GM19023 (cell line): Measurements from ENCODE around the gene IL1RAPL2.
"Not testable (repeated sequence)": the region's sequence is repeated elsewhere in the genome, so short reads cannot be mapped to it uniquely, and the experiment has no call there.

Source experiments
- ATAC-seq: cut with Tn5 transposase; IDR thresholded peaks from one replicate; pipeline ENCODE4 v1.9.1; 2021; ENCODE audit warnings: mild to moderate bottlenecking, moderate library complexity; ENCODE audit not compliant: unreplicated experiment

IL1RAPL2 gene

DNA sequence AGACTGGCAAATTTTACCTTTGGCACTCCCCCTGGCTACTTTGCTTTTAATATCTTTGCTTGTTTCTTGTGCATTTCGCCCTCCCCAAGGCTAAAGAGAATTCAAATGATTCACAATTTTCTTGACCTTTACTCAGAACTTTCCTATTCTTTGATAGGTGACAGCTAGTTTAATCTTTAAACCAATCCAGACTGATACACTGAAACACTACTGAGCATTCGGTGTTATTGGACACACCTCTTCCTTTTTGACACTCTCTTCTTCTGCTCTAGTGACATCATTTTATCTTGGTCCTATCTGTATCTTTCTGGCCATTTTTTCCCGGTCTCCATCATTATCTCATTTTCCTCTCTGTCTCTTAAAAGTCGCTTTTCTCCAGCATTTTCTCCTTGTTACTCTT lies 103.1 kb downstream of the IL1RAPL2 start:
- ATAC-seq = no peak

DNA sequence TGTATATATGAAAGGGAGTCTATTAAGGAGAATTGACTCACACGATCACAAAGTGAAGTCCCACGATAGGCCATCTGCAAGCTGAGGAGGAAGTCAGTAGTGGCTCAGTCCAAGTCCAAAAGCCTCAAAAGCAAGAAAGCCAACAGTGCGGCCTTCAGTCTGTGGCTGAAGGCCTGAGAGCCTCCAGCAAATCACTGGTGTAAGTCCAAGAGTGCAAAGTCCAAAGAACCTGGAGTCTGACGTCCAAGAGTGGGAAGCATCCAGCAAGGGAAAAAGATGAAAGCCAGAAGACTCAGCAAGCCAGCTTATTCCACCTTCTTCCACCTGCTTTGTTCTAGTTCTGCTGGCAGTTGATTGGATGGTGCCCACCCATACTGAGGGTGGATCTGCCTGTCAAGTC lies 104.1 kb downstream of the IL1RAPL2 start:
- no peak for ATAC-seq

- not testable (repeated sequence) for ATAC-seq
These were observed 111.5 kb downstream of the IL1RAPL2 start for GRCh38 chrX:104677517-104677916.

DNA sequence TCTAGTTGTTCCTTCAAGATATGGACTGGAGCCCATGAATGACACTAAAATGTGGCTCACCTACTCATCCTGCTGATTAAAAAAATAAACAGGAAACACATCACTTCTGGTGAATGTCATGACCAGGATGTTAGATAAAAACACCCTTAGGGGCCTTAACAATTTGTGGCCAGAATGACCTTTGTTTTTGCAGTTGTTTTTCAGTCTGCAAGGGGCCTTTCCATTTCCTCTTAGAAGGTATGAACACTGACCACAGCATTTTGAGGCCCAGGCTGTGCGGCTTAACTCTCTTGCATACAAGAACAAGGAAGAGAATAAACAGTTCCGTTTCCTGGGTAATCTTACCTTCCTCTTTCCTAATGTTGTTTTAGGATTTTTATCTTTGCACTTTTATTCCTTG lies 113.2 kb downstream of the IL1RAPL2 start:
- ATAC-seq = no peak

GRCh38 chrX:104681214-104681613 lies 115.2 kb downstream of the IL1RAPL2 start:
- no peak for ATAC-seq

DNA sequence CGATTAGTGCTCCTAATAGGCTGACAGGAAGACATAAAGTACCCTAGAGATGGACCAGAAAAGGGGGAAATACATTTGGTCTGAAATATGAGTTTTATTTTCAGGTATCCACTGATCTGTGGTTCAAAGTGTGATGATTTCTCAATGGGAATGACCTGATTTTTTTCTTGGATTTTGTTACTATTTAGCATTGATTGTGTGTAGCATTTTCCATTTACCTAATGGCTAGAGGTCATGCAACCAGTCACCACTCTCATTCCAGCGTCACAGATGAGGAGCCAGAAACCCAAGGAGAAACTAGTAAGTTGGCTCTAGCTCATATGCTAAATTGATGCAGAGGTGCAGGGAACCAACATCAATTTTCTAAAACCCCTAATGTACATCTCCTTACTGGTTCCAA lies 118.1 kb downstream of the IL1RAPL2 start:
- ATAC-seq = no peak

- ATAC-seq = no peak
These were observed 129.6 kb downstream of the IL1RAPL2 start for GRCh38 chrX:104695593-104695992.

DNA sequence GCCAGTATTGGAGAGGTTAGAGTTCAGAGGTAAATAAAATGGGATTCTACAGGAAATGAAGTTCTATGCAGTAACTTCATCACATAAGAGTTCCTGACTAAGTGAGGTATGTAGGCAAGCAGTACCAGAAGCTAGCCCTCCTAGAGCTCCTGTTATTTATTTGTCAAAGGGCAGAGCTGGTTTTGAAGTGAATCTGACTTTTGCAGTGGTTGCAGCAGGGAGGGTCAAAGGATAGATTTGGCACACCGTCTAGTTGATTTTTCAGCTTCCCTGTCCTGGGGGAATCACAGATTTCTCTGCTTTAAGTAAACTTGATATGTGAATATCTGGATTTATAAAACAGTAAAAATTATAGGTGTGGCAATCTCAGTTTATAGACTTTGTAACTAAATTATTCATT lies 130.7 kb downstream of the IL1RAPL2 start:
- no peak for ATAC-seq

DNA sequence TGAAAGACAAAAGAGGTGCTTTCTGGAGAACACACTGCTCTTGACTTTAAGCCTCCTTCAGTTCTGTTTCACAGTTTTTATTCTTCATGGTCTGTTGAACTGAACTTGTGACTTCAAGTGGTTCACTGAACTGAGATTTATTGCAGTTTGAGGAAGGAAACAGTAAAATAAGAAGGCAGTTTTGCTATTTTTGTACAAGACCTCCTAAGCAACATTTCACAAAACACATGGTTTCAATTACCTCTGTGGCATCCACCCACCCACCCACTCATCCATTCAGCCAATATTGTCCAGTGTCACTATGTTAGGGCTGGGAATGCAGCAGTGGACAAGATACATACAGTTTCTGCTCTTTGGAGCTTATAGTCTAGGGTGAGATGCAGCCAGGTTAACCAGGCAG lies 131.3 kb downstream of the IL1RAPL2 start:
- ATAC-seq = no peak

DNA sequence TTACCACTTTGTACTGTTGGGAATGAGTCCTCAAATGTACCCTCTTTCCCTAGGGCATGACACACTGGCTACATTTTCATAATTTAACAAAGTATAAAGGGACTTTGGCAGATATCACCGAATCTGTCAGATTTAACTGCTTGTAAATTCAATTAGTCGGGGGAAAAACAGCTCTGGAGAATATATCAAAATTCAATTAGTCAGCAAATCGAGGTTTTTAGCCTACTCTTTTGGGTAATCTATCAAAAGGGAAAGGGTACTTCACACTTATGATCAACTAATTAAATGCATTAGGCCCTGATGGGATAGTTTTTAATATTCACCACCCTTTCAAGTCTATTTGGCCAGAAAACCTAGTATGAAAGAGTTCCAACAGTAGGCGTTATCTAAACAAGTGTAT lies 141.0 kb downstream of the IL1RAPL2 start:
- ATAC-seq = no peak

GRCh38 chrX:104707572-104707971 lies 141.6 kb downstream of the IL1RAPL2 start:
- ATAC-seq = no peak

DNA sequence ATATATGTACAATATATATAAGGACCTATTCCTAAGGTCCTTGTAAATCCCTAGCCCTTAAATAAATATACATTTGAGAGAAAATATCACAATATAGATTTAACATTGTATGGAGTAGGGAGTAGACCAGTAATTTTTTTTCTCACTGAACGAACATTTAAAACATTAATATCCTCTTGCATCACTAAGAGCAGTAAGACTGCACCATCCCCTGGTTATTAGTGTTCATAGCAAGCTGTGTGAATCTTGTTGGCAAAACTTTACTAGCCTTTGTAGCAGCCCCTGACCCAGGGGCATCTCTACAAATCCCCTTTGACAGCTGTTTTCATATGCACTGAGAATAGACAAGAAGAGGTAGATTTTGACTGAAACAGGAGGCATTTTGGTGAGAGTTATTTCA lies 146.5 kb downstream of the IL1RAPL2 start:
- no peak for ATAC-seq

GRCh38 chrX:104721854-104722253 lies 155.9 kb downstream of the IL1RAPL2 start:
- no peak for ATAC-seq

- ATAC-seq = no peak
These were observed 162.5 kb downstream of the IL1RAPL2 start for GRCh38 chrX:104728456-104728855.

GRCh38 chrX:104742355-104742754 lies 176.4 kb downstream of the IL1RAPL2 start:
- no peak for ATAC-seq

- no peak for ATAC-seq
These were observed 179.2 kb downstream of the IL1RAPL2 start for GRCh38 chrX:104745152-104745551.

DNA sequence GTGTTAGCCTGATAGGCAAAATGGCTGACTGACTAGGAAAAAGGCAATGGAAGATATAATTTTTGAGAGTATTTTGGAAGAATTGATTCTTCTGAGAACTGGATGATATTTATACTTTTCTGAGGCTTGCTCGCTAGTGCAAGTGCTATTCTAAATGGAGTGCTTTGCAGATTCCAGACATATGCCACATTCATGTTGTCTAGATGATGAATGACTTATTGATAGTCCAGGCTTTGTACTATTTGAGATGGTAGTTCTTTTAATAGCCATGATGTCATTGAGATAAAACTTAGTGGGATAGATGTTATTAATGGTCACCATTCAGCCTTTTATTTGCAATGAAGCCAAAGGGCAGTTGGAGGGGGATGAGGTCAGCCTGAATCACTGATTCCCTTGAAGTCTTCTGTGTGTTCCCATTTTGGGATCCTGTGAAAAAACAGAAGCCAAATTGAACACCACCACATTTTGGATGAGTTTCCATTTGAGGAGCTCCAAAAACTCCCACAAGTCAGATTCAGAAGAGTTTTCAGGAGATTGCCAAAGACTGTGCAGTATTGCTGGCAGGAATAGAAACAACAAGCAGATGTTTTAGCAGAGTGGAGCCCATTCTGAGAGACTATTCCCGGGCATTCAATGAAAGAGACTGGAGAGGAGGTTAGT lies 184.1 kb downstream of the IL1RAPL2 start:
- no peak for ATAC-seq

- no peak for ATAC-seq
These were observed 196.6 kb downstream of the IL1RAPL2 start for GRCh38 chrX:104762641-104763040.

- ATAC-seq = no peak
These were observed 223.8 kb downstream of the IL1RAPL2 start for GRCh38 chrX:104789784-104790183.

GRCh38 chrX:104795804-104796203 lies 229.8 kb downstream of the IL1RAPL2 start:
- no peak for ATAC-seq

DNA sequence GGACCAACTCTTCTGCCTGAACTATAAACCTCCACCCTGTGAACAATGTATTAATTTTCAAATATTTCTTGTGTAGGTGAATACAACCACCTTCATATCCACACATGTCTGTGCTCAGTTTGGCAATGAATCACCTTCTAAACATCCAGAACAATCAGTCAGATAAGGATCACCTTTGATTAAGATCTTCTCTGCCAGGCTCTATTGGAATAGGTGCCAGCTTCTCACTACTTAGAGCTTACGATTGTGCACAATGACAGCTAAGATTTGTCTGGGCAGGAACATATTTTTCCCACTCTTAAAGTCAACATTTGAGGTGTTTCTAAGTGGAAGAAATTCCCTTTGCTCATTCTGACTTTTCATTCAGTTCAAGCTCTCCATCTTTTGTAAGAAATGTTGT lies 237.2 kb downstream of the IL1RAPL2 start:
- ATAC-seq = no peak

GRCh38 chrX:104806346-104806745 lies 240.3 kb downstream of the IL1RAPL2 start:
- ATAC-seq = no peak

GRCh38 chrX:104833401-104833800 lies 267.4 kb downstream of the IL1RAPL2 start:
- ATAC-seq = no peak
